Osteocyte (in vitro differentiated cells): ENCODE results near the gene MAB21L1. TPM values are rescaled to one million over a fixed set of nuclear protein-coding genes. Genes with fewer than 3 reads are reported as not detected.

Experiments
- DNase-seq: peaks from one replicate; pipeline ENCODE4 v3.0.0; 2021; ENCODE audit warnings: mixed read lengths; ENCODE audit not compliant: unreplicated experiment; ENCODE audit errors: extremely low spot score
- H3K27ac Mint-ChIP-seq: one replicate; pipeline ENCODE4 v1.8.0; 2021; ENCODE audit warnings: mild to moderate bottlenecking, mixed read lengths; ENCODE audit not compliant: unreplicated experiment
- H3K27me3 Mint-ChIP-seq: one replicate; pipeline ENCODE4 v1.8.0; 2021; ENCODE audit warnings: mixed read lengths; ENCODE audit not compliant: unreplicated experiment
- H3K36me3 Mint-ChIP-seq: one replicate; pipeline ENCODE4 v1.8.0; 2021; ENCODE audit warnings: mixed read lengths; ENCODE audit not compliant: unreplicated experiment
- H3K4me1 Mint-ChIP-seq: one replicate; pipeline ENCODE4 v1.8.0; 2021; ENCODE audit warnings: mixed read lengths; ENCODE audit not compliant: unreplicated experiment
- H3K4me3 Mint-ChIP-seq: one replicate; pipeline ENCODE4 v1.8.0; 2021; ENCODE audit warnings: mild to moderate bottlenecking, moderate library complexity, mixed read lengths; ENCODE audit not compliant: unreplicated experiment
- H3K9me3 Mint-ChIP-seq: one replicate; pipeline ENCODE4 v1.8.0; 2021; ENCODE audit warnings: mixed read lengths; ENCODE audit not compliant: unreplicated experiment
- CTCF ChIP-seq: fragments of 200-600 bp; sonication (generic); IDR thresholded peaks from 2 replicates; pipeline ENCODE4 v1.5.0; 2021; ENCODE audit warnings: antibody characterized with exemption, mild to moderate bottlenecking, moderate library complexity
- total RNA-seq: library from RNA; stranded (reverse); gene quantifications from 2 replicates; pipeline ENCODE4 v1.2.1, GENCODE V29; 2021

Gene MAB21L1
- total RNA-seq, 1 donor from 2014 or later: 9.0 TPM

- DNase-seq: no peak
- no peak for TF ChIP-seq CTCF
- Mint-ChIP-seq H3K4me3 (peak overlapping the region; percentile 96), H3K9me3 (no peaks in the 10 kb centered on the region), H3K4me1 (peaks cover 40% of the 10 kb centered on the region), H3K27me3 (peaks cover 52% of the 10 kb centered on the region), H3K27ac (peak overlapping the region; percentile 86), H3K36me3 (peaks cover 10% of the 10 kb centered on the region)
Observed at GRCh38 chr13:35472323-35472881, 4.1 kb downstream of the MAB21L1 start.

GRCh38 chr13:35471706-35472322 is 4.7 kb downstream of the MAB21L1 start:
- no peak for DNase-seq
- Mint-ChIP-seq H3K4me1 (peaks cover 35% of the 10 kb centered on the region), H3K4me3 (peak overlapping the region; percentile 96), H3K27ac (peak overlapping the region; percentile 86), H3K27me3 (peaks cover 46% of the 10 kb centered on the region), H3K36me3 (peaks cover 10% of the 10 kb centered on the region), H3K9me3 (no peaks in the 10 kb centered on the region)
- TF ChIP-seq CTCF: no peak

- Mint-ChIP-seq H3K4me1 (peaks cover 27% of the 10 kb centered on the region), H3K9me3 (no peaks in the 10 kb centered on the region), H3K27ac (peak overlapping the region; percentile 86), H3K4me3 (peak overlapping the region; percentile 96), H3K27me3 (peaks cover 38% of the 10 kb centered on the region), H3K36me3 (peaks cover 10% of the 10 kb centered on the region)
- TF ChIP-seq CTCF: no peak
- no peak for DNase-seq
Observed at GRCh38 chr13:35470671-35471661, 5.5 kb downstream of the MAB21L1 start.

GRCh38 chr13:35469806-35470525 is 6.5 kb downstream of the MAB21L1 start:
- no peak for TF ChIP-seq CTCF
- DNase-seq: no peak
- H3K27ac Mint-ChIP-seq: peak overlapping the region; percentile 86
- H3K4me3 Mint-ChIP-seq: peak overlapping the region; percentile 70
- H3K36me3 Mint-ChIP-seq: peaks cover 10% of the 10 kb centered on the region
- H3K27me3 Mint-ChIP-seq: peaks cover 28% of the 10 kb centered on the region
- no peaks in the 10 kb centered on the region for H3K9me3 Mint-ChIP-seq
- H3K4me1 Mint-ChIP-seq: peaks cover 19% of the 10 kb centered on the region
